Measurements from ENCODE around the gene PCDH19.

The PCDH19 gene

GRCh38 chrX:100299559-100299958, 110.5 kb downstream of the PCDH19 start:
- DNase-seq (ENCODE audit: low spot score) = no peak

- no peak for DNase-seq (ENCODE audit: low spot score)
Observed at GRCh38 chrX:100297728-100298127, 112.3 kb downstream of the PCDH19 start.

GRCh38 chrX:100296183-100296753, 113.8 kb downstream of the PCDH19 start:
- no peak for DNase-seq (ENCODE audit: low spot score)

GRCh38 chrX:100294965-100295364, 115.1 kb downstream of the PCDH19 start:
- no peak for DNase-seq (ENCODE audit: low spot score)

GRCh38 chrX:100289066-100289558, 121.0 kb downstream of the PCDH19 start:
- DNase-seq (ENCODE audit: low spot score) = no peak

GRCh38 chrX:100277231-100277630, 132.8 kb downstream of the PCDH19 start:
- no peak for DNase-seq (ENCODE audit: low spot score)

- DNase-seq (ENCODE audit: low spot score) = no peak
Observed at GRCh38 chrX:100274916-100275315, 135.2 kb downstream of the PCDH19 start.

GRCh38 chrX:100265179-100265578, 144.9 kb downstream of the PCDH19 start:
- no peak for DNase-seq (ENCODE audit: low spot score)

GRCh38 chrX:100264200-100264599, 145.9 kb downstream of the PCDH19 start:
- DNase-seq (ENCODE audit: low spot score) = no peak

- no peak for DNase-seq (ENCODE audit: low spot score)
Observed at GRCh38 chrX:100263650-100264049, 146.4 kb downstream of the PCDH19 start.

GRCh38 chrX:100248885-100249493, 161.1 kb downstream of the PCDH19 start:
- DNase-seq (ENCODE audit: low spot score) = no peak

GRCh38 chrX:100247826-100248225, 162.2 kb downstream of the PCDH19 start:
- no peak for DNase-seq (ENCODE audit: low spot score)

GRCh38 chrX:100244681-100245080, 165.4 kb downstream of the PCDH19 start:
- DNase-seq (ENCODE audit: low spot score) = no peak
